HCT116 (cell line): ENCODE measurements around the gene ZNF653. TPM values are rescaled to one million over a fixed set of nuclear protein-coding genes. Genes with fewer than 3 reads are reported as not detected.

Source experiments
- ATAC-seq: fragments of 200-7000 bp; cut with Tn5 transposase; 2 replicates; pipeline ENCODE4 v1.9.1; 2020; ENCODE audit warnings: mild to moderate bottlenecking, moderate library complexity
- BruUV-seq: library from RNA; stranded (reverse); fragments of 400-500 nt; replicated peaks from 2 replicates; lab custom pipeline; 2021; lab: Mats Ljungman, UMichigan
- CTCF ChIA-PET: fragments of 300-600 bp; sonication (Branson Sonifier 250); formaldehyde crosslinking; loops from one replicate; lab custom pipeline; 2021; ENCODE audit warnings: antibody characterized with exemption; lab: Charles Lee
- POLR2A ChIA-PET: fragments of 300-600, 350-600 bp; sonication (Branson Sonifier 250); formaldehyde crosslinking; loops from one replicate; lab custom pipeline; 2021; ENCODE audit warnings: antibody characterized with exemption; lab: Charles Lee
- RAD21 ChIA-PET, 2 experiments: fragments of 300-600 bp; sonication (Branson Sonifier 250); formaldehyde crosslinking; loops; one replicate each; lab custom pipeline; 2023; ENCODE audit warnings: low total read pairs in 2 of 2; ENCODE audit not compliant: uncharacterized antibody in 2 of 2, unreplicated experiment in 2 of 2, low non-redundant PET in 1 of 2; lab: Charles Lee
- DNase-seq: peaks from one replicate; pipeline ENCODE4 v3.0.0-alpha.2; 2010; ENCODE audit warnings: low read depth, low spot score
- H2AFZ ChIP-seq: fragments of 200-600 bp; shearing (Covaris generic), sonication (generic); 2 replicates; pipeline ENCODE4 v1.6.1; 2017; ENCODE audit warnings: low read depth, mixed run types, mixed read lengths, antibody characterized with exemption, low read length; ENCODE audit not compliant: poor library complexity, severe bottlenecking
- H3K27ac ChIP-seq: 2 replicates; pipeline ENCODE4 v1.5.1; 2012; ENCODE audit warnings: low read depth, low read length
- H3K27me3 ChIP-seq: fragments of 200-600 bp; sonication (generic); 2 replicates; pipeline ENCODE4 v1.6.1; 2016; ENCODE audit warnings: mixed run types, low read length, mixed read lengths; ENCODE audit not compliant: insufficient read depth
- H3K36me3 ChIP-seq, 2 experiments: fragments of 200-500 bp in 1 of 2; fragments of 200-600 bp in 1 of 2; sonication (Bioruptor generic) in 1 of 2; sonication (generic) in 1 of 2; 2 replicates each; pipeline versions ENCODE4 v1.5.1 to v1.6.1; 2014 to 2016; ENCODE audit warnings: low read length in 2 of 2, inconsistent platforms in 1 of 2, mixed read lengths in 1 of 2, mixed run types in 1 of 2; ENCODE audit not compliant: insufficient read depth in 2 of 2, control insufficient read depth in 1 of 2
- H3K4me1 ChIP-seq, 2 experiments: fragments of 200-600 bp in 1 of 2; sonication (generic) in 1 of 2; 2 replicates each; pipeline versions ENCODE4 v1.5.1 to v1.6.1; 2012 to 2017; ENCODE audit warnings: low read length in 2 of 2, inconsistent platforms in 1 of 2, mild to moderate bottlenecking in 1 of 2, mixed read lengths in 1 of 2, mixed run types in 1 of 2, moderate library complexity in 1 of 2; ENCODE audit not compliant: insufficient read depth in 2 of 2, control insufficient read depth in 1 of 2
- H3K4me2 ChIP-seq: fragments of 200-600 bp; sonication (generic); 2 replicates; pipeline ENCODE4 v1.6.1; 2017; ENCODE audit warnings: mixed run types, low read length, mixed read lengths
- H3K4me3 ChIP-seq, 2 experiments: fragments of 200-600 bp in 1 of 2; sonication (generic) in 1 of 2; replicated peaks in 1 of 2; 2 replicates each; pipeline ENCODE4 v1.5.1; 2011 to 2016; ENCODE audit warnings: low read length in 2 of 2, control low read depth in 1 of 2, low read depth in 1 of 2, mild to moderate bottlenecking in 1 of 2, mixed read lengths in 1 of 2, mixed run types in 1 of 2
- H3K79me2 ChIP-seq: fragments of 200-600 bp; sonication (generic); 2 replicates; pipeline ENCODE4 v1.6.1; 2017; ENCODE audit warnings: mild to moderate bottlenecking, mixed run types, low read length, moderate library complexity, mixed read lengths; ENCODE audit not compliant: insufficient read depth
- H3K9ac ChIP-seq: fragments of 200-600 bp; sonication (generic); 2 replicates; pipeline ENCODE4 v1.6.1; 2016; ENCODE audit warnings: low read length, mixed read lengths
- H3K9me2 ChIP-seq: fragments of 200-600 bp; sonication (generic), shearing (Covaris generic); 2 replicates; pipeline ENCODE4 v1.6.1; 2017; ENCODE audit warnings: mixed run types, mild to moderate bottlenecking, moderate library complexity; ENCODE audit not compliant: insufficient read depth
- H3K9me3 ChIP-seq, 2 experiments: fragments of 200-500 bp in 1 of 2; fragments of 200-600 bp in 1 of 2; sonication (Bioruptor generic) in 1 of 2; sonication (generic) in 1 of 2; 2 replicates each; pipeline ENCODE4 v1.6.1; 2014 to 2017; ENCODE audit warnings: low read length in 2 of 2, mixed read lengths in 2 of 2, inconsistent platforms in 1 of 2, low read depth in 1 of 2, mild to moderate bottlenecking in 1 of 2, mixed run types in 1 of 2, moderate library complexity in 1 of 2; ENCODE audit not compliant: control insufficient read depth in 1 of 2, insufficient read depth in 1 of 2
- H4K20me1 ChIP-seq: fragments of 200-600 bp; sonication (generic), shearing (Covaris generic); 2 replicates; pipeline ENCODE4 v1.6.1; 2017; ENCODE audit warnings: mixed run types, mild to moderate bottlenecking, moderate library complexity; ENCODE audit not compliant: insufficient read depth
- CBX3 ChIP-seq: IDR thresholded peaks from 2 replicates; pipeline ENCODE4 v1.6.1; 2012; ENCODE audit warnings: low read depth
- CEBPB ChIP-seq: IDR thresholded peaks from 2 replicates; pipeline ENCODE4 v1.6.1; 2012; ENCODE audit warnings: low read depth
- EGR1 ChIP-seq: IDR thresholded peaks from 2 replicates; pipeline ENCODE4 v1.6.1; 2012; ENCODE audit warnings: low read depth
- EZH2 ChIP-seq: fragments of 200-600 bp; sonication (generic); IDR thresholded peaks from 2 replicates; pipeline ENCODE4 v1.6.1; 2017; ENCODE audit warnings: antibody characterized with exemption, mixed run types
- FOSL1 ChIP-seq: IDR thresholded peaks from 2 replicates; pipeline ENCODE4 v1.6.1; 2012; ENCODE audit warnings: low read depth
- JUND ChIP-seq: IDR thresholded peaks from 2 replicates; pipeline ENCODE4 v1.6.1; 2012
- MAX ChIP-seq: IDR thresholded peaks from 2 replicates; pipeline ENCODE4 v1.6.1; 2012
- SIN3A ChIP-seq: IDR thresholded peaks from 2 replicates; pipeline ENCODE4 v1.6.1; 2012; ENCODE audit warnings: low read depth
- SP1 ChIP-seq: IDR thresholded peaks from 2 replicates; pipeline ENCODE4 v1.6.1; 2012; ENCODE audit warnings: low read depth
- TCF7L2 ChIP-seq: IDR thresholded peaks from 2 replicates; pipeline ENCODE4 v1.7.0; 2011; ENCODE audit warnings: borderline replicate concordance, inconsistent platforms; ENCODE audit not compliant: insufficient read depth, insufficient read length; ENCODE audit errors: extremely low read depth
- YY1 ChIP-seq: IDR thresholded peaks from 2 replicates; pipeline ENCODE4 v1.6.1; 2011; ENCODE audit warnings: low read length, low read depth, moderate library complexity, mild to moderate bottlenecking; ENCODE audit not compliant: insufficient replicate concordance; ENCODE audit errors: extremely low read depth
- ZBTB33 ChIP-seq: IDR thresholded peaks from 2 replicates; pipeline ENCODE4 v1.6.1; 2011; ENCODE audit warnings: mild to moderate bottlenecking, low read length, moderate library complexity; ENCODE audit not compliant: insufficient replicate concordance; ENCODE audit errors: extremely low read depth
- ZFX ChIP-seq: fragments of 450-650 bp; IDR thresholded peaks from 2 replicates; pipeline ENCODE4 v1.6.1; 2017
- ZNF274 ChIP-seq: fragments of 200-500 bp; sonication (Bioruptor generic); IDR thresholded peaks from 2 replicates; pipeline ENCODE4 v1.6.1; 2014; ENCODE audit warnings: mild to moderate bottlenecking, low read depth, low read length, inconsistent platforms
- intact Hi-C: fragments of 100-400 bp; cut with micrococcal nuclease; formaldehyde crosslinking; loops from 2 replicates; pipeline ENCODE4 v1.10.0; 2022
- total RNA-seq: library from RNA; stranded (reverse); gene quantifications from one replicate; pipeline ENCODE4 v1.2.1, GENCODE V29; 2021; ENCODE audit not compliant: unreplicated experiment
- TF ChIP-seq, protein P1 (sequence below): IDR thresholded peaks from 2 replicates; pipeline ENCODE4 v1.6.1; 2012; ENCODE audit warnings: low read depth
- TF ChIP-seq, protein P2 (sequence below): IDR thresholded peaks from 2 replicates; pipeline ENCODE4 v1.6.1; 2012
- TF ChIP-seq, protein P3 (sequence below), 3 experiments: fragments of 200-600 bp in 1 of 3; sonication (generic) in 1 of 3; IDR thresholded peaks in 2 of 3; conservative IDR thresholded peaks in 1 of 3; 2 replicates each; pipeline ENCODE4 v1.5.1; 2012 to 2017; ENCODE audit warnings: low read depth in 2 of 3, low read length in 2 of 3, antibody characterized with exemption in 1 of 3, borderline replicate concordance in 1 of 3, control low read depth in 1 of 3, mild to moderate bottlenecking in 1 of 3, mixed read lengths in 1 of 3, mixed run types in 1 of 3, moderate library complexity in 1 of 3; ENCODE audit not compliant: insufficient read depth in 1 of 3

The ZNF653 gene
- total RNA-seq, 1 experiment from 2014 or later = 16.1 TPM

DNA sequence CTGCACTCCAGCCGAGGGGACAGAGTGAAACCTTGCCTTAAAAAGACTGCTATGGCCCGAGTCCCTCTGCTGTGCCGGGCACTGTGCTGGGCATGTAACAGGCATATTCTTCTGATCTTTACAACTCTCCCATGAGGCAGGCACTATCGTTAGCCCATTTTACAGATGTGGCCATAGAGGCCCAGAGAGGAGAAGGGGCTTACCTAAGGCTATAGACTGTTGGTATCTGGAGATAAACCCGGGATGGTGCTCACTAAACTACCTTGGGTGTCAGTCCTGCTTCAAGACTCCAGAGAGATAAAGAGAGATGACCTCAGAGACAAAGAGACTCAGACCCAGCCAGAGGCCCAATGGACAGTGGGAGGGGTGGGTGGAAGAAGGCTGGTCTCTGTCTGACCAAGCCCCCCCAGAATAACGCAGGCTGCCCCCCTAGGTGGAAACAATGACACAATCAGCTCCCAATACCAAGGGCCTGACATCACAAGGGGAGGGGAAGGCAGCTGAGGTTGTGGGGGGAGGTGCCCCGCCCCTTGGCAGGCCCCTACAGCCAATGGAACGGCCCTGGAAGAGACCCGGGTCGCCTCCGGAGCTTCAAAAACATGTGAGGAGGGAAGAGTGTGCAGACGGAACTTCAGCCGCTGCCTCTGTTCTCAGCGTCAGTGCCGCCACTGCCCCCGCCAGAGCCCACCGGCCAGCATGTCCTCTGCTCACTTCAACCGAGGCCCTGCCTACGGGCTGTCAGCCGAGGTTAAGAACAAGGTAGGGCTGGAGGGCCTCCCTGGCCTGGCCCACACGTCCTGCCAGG lies 32.8 kb upstream of the ZNF653 start, which contains the start of gene CNN1:
Gene CNN1 (plus strand): TSS at position 620 of the 805 bp plus-strand sequence. CDS start 77 bp downstream, at position 697.
- H2AFZ ChIP-seq = no peak within 1 kb of the TSS

More for the DNA sequence above, 32.8 kb upstream of the ZNF653 start, which contains the start of gene CNN1:
- no TSS peak for BruUV-seq
- Histone ChIP-seq H3K4me3 (no peak within 1 kb of the TSS), H3K9me3 (no peaks in the 10 kb centered on the region), H3K27ac (no peak within 1 kb of the TSS), H3K27me3 (no peaks in the 10 kb centered on the region)
- CTCF ChIA-PET = no interaction called here
- POLR2A ChIA-PET = interaction anchor here (0.6 kb wide), 1 partner anchor 43 kb away, joined by 3 read pairs; no protein-coding TSS in a partner anchor
- TF ChIP-seq SIN3A (no peak), SP1 (no peak), YY1 (no peak), JUND (no peak), TCF7L2 (no peak), CBX3 (no peak), ZBTB33 (no peak), MAX (no peak), ZNF274 (no peak), EZH2 (no peak), CEBPB (no peak), ZFX (no peak), EGR1 (no peak), FOSL1 (no peak)
- TF ChIP-seq, protein P1, sequence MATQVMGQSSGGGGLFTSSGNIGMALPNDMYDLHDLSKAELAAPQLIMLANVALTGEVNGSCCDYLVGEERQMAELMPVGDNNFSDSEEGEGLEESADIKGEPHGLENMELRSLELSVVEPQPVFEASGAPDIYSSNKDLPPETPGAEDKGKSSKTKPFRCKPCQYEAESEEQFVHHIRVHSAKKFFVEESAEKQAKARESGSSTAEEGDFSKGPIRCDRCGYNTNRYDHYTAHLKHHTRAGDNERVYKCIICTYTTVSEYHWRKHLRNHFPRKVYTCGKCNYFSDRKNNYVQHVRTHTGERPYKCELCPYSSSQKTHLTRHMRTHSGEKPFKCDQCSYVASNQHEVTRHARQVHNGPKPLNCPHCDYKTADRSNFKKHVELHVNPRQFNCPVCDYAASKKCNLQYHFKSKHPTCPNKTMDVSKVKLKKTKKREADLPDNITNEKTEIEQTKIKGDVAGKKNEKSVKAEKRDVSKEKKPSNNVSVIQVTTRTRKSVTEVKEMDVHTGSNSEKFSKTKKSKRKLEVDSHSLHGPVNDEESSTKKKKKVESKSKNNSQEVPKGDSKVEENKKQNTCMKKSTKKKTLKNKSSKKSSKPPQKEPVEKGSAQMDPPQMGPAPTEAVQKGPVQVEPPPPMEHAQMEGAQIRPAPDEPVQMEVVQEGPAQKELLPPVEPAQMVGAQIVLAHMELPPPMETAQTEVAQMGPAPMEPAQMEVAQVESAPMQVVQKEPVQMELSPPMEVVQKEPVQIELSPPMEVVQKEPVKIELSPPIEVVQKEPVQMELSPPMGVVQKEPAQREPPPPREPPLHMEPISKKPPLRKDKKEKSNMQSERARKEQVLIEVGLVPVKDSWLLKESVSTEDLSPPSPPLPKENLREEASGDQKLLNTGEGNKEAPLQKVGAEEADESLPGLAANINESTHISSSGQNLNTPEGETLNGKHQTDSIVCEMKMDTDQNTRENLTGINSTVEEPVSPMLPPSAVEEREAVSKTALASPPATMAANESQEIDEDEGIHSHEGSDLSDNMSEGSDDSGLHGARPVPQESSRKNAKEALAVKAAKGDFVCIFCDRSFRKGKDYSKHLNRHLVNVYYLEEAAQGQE = no peak
- TF ChIP-seq, protein P2, sequence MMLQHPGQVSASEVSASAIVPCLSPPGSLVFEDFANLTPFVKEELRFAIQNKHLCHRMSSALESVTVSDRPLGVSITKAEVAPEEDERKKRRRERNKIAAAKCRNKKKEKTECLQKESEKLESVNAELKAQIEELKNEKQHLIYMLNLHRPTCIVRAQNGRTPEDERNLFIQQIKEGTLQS = no peak
- TF ChIP-seq, protein P3, sequence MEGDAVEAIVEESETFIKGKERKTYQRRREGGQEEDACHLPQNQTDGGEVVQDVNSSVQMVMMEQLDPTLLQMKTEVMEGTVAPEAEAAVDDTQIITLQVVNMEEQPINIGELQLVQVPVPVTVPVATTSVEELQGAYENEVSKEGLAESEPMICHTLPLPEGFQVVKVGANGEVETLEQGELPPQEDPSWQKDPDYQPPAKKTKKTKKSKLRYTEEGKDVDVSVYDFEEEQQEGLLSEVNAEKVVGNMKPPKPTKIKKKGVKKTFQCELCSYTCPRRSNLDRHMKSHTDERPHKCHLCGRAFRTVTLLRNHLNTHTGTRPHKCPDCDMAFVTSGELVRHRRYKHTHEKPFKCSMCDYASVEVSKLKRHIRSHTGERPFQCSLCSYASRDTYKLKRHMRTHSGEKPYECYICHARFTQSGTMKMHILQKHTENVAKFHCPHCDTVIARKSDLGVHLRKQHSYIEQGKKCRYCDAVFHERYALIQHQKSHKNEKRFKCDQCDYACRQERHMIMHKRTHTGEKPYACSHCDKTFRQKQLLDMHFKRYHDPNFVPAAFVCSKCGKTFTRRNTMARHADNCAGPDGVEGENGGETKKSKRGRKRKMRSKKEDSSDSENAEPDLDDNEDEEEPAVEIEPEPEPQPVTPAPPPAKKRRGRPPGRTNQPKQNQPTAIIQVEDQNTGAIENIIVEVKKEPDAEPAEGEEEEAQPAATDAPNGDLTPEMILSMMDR (IDR thresholded peaks at IDR 0.05 in 2 of 3, conservative IDR thresholded peaks at IDR 0.05 in 1 of 3; ENCODE audit: borderline replicate concordance in 1 of 3, insufficient read depth in 1 of 3, low read depth in 2 of 3, low read length in 2 of 3) = no peak
- TF ChIP-seq, all 23 proteins: peak for 0
- intact Hi-C loops = no loop called here
- ATAC-seq (no peak), DNase-seq (no peak)
- Histone ChIP-seq H3K9ac (no peak within 1 kb of the TSS), H3K9me2 (no peaks in the 10 kb centered on the region), H3K4me2 (no peak within 1 kb of the TSS), H3K36me3 (no peaks in the 10 kb centered on the region), H3K4me1 (peaks cover 7 to 23% of the 10 kb centered on the region in 2 experiments), H4K20me1 (no peaks in the 10 kb centered on the region), H3K79me2 (no peaks in the 10 kb centered on the region)
- RAD21 ChIA-PET = no interaction called here
